ENCODE results near the gene CASZ1. TPM values are rescaled to one million over a fixed set of nuclear protein-coding genes. Genes with fewer than 3 reads are reported as not detected.

CASZ1 gene
- total RNA-seq, 4 donors from 2014 or later, result 140 to 210 (median 169) TPM

- WGBS, 2 donors, result 87 to 89% methylated on average over 9 of the region's 9 CpGs
- intact Hi-C loops (cut with DNase I; ENCODE audit: low total_unique reads), result no loop called here
- DNase-seq (ENCODE audit: low spot score in 2 of 2), result no peak
- no peak overlapping the region for H3K4me3 ChIP-seq (ENCODE audit: low read depth, poor library complexity, severe bottlenecking)
- no peak for TF ChIP-seq POLR2A (IDR thresholded peaks at IDR 0.05)
Measured at GRCh38 chr1:10594595-10595223, 201.7 kb downstream of the CASZ1 start.

- WGBS, 2 donors, result 94 to 96% methylated on average over 11 of the region's 11 CpGs
- intact Hi-C loops (cut with DNase I; ENCODE audit: low total_unique reads), result no loop called here
- H3K4me3 ChIP-seq (ENCODE audit: low read depth, poor library complexity, severe bottlenecking), result no peak overlapping the region
- DNase-seq (ENCODE audit: low spot score in 2 of 2), result no peak
- no peak for TF ChIP-seq CTCF (IDR thresholded peaks at IDR 0.05)
- TF ChIP-seq POLR2A (IDR thresholded peaks at IDR 0.05), result no peak
Measured at GRCh38 chr1:10593750-10594149, 202.7 kb downstream of the CASZ1 start.

- H3K4me3 ChIP-seq (ENCODE audit: low read depth, poor library complexity, severe bottlenecking), result no peak overlapping the region
- 64 to 67% methylated on average over 5 of the region's 5 CpGs for WGBS, 2 donors
- intact Hi-C loops (cut with DNase I; ENCODE audit: low total_unique reads), result no loop called here
- TF ChIP-seq CTCF (IDR thresholded peaks at IDR 0.05) (no peak), POLR2A (IDR thresholded peaks at IDR 0.05) (no peak)
- DNase-seq (ENCODE audit: low spot score in 2 of 2), result no peak
Measured at GRCh38 chr1:10592373-10592772, 204.1 kb downstream of the CASZ1 start.

GRCh38 chr1:10591010-10591409 is 205.4 kb downstream of the CASZ1 start:
- TF ChIP-seq POLR2A (IDR thresholded peaks at IDR 0.05) (no peak), CTCF (IDR thresholded peaks at IDR 0.05) (no peak)
- DNase-seq (ENCODE audit: low spot score in 2 of 2), result no peak
- WGBS, 2 donors, result 55 to 58% methylated on average over 4 of the region's 4 CpGs
- intact Hi-C loops (cut with DNase I; ENCODE audit: low total_unique reads), result no loop called here
- no peak overlapping the region for H3K4me3 ChIP-seq (ENCODE audit: low read depth, poor library complexity, severe bottlenecking)

- 96 to 98% methylated on average over 5 of the region's 5 CpGs for WGBS, 2 donors
- DNase-seq (ENCODE audit: low spot score in 2 of 2), result no peak
- intact Hi-C loops (cut with DNase I; ENCODE audit: low total_unique reads), result no loop called here
Measured at GRCh38 chr1:10589074-10589473, 207.4 kb downstream of the CASZ1 start.

GRCh38 chr1:10588640-10589039 is 207.8 kb downstream of the CASZ1 start:
- 81 to 96% methylated on average over 5 of the region's 5 CpGs for WGBS, 2 donors
- intact Hi-C loops (cut with DNase I; ENCODE audit: low total_unique reads), result no loop called here
- no peak for DNase-seq (ENCODE audit: low spot score in 2 of 2)
- no peak overlapping the region for H3K4me3 ChIP-seq (ENCODE audit: low read depth, poor library complexity, severe bottlenecking)
- no peak for TF ChIP-seq CTCF (IDR thresholded peaks at IDR 0.05)
- no peak for TF ChIP-seq POLR2A (IDR thresholded peaks at IDR 0.05)

More at GRCh38 chr1:10589074-10589473, 207.4 kb downstream of the CASZ1 start:
- TF ChIP-seq CTCF (IDR thresholded peaks at IDR 0.05) (no peak), POLR2A (IDR thresholded peaks at IDR 0.05) (no peak)
- no peak overlapping the region for H3K4me3 ChIP-seq (ENCODE audit: low read depth, poor library complexity, severe bottlenecking)

Other genes starting within 250 kb of the CASZ1 start
- gene TARDBP, start 216.0 kb upstream of the CASZ1 start, total RNA-seq, result 100 to 1,000 TPM in 3 of 4 donors, 10 to 100 TPM in 1; 63.5 to 169 (median 125) TPM

Measured in lower leg skin (tissue), 4 donors.